GM12892 (cell line): ENCODE measurements around the gene NUMA1.

Experiments used
- POLR2A ChIP-seq: IDR thresholded peaks from 2 replicates; pipeline ENCODE4 v1.6.1; 2011; ENCODE audit warnings: low read depth, low read length, control low read depth
- POLR2AphosphoS5 ChIP-seq: IDR thresholded peaks from 2 replicates; pipeline ENCODE4 v1.6.1; 2011; ENCODE audit warnings: low read depth, low read length, control low read depth

- TF ChIP-seq POLR2A (no peak), POLR2AphosphoS5 (no peak)
Observed at GRCh38 chr11:72079819-72080325, 470 bp downstream of the NUMA1 start.
